HG03558 (cell line): Measurements from ENCODE around the gene RELCH.

ENCODE experiments used
- ATAC-seq: cut with Tn5 transposase; IDR thresholded peaks from one replicate; pipeline ENCODE4 v1.9.1; 2021; ENCODE audit warnings: moderate number of reproducible peaks; ENCODE audit not compliant: unreplicated experiment; ENCODE audit errors: extremely low read depth

Gene RELCH

GRCh38 chr18:62187543-62188510 lies 772 bp downstream of the RELCH start:
- ATAC-seq, result no peak

- ATAC-seq, result no peak
Observed at GRCh38 chr18:62189208-62189607, 2.2 kb downstream of the RELCH start.

GRCh38 chr18:62196079-62196478 lies 9.0 kb downstream of the RELCH start:
- no peak for ATAC-seq

- ATAC-seq, result no peak
Observed at GRCh38 chr18:62196980-62197379, 9.9 kb downstream of the RELCH start.

GRCh38 chr18:62198259-62198658 lies 11.2 kb downstream of the RELCH start:
- ATAC-seq, result no peak

- no peak for ATAC-seq
Observed at GRCh38 chr18:62199629-62200028, 12.6 kb downstream of the RELCH start.

- ATAC-seq, result no peak
Observed at GRCh38 chr18:62200121-62200914, 13.3 kb downstream of the RELCH start.

- no peak for ATAC-seq
Observed at GRCh38 chr18:62201870-62202269, 14.8 kb downstream of the RELCH start.

GRCh38 chr18:62205824-62206223 lies 18.8 kb downstream of the RELCH start:
- no peak for ATAC-seq

- ATAC-seq, result no peak
Observed at GRCh38 chr18:62206593-62206992, 19.5 kb downstream of the RELCH start.

- no peak for ATAC-seq
Observed at GRCh38 chr18:62209046-62209445, 22.0 kb downstream of the RELCH start.

GRCh38 chr18:62210138-62210537 lies 23.1 kb downstream of the RELCH start:
- ATAC-seq, result no peak

GRCh38 chr18:62211325-62211828 lies 24.3 kb downstream of the RELCH start:
- no peak for ATAC-seq

GRCh38 chr18:62214790-62215189 lies 27.7 kb downstream of the RELCH start:
- no peak for ATAC-seq

GRCh38 chr18:62224229-62224628 lies 37.2 kb downstream of the RELCH start:
- no peak for ATAC-seq

GRCh38 chr18:62226047-62226446 lies 39.0 kb downstream of the RELCH start:
- ATAC-seq, result no peak

GRCh38 chr18:62236252-62236651 lies 49.2 kb downstream of the RELCH start:
- ATAC-seq, result no peak

GRCh38 chr18:62239475-62239874 lies 52.4 kb downstream of the RELCH start:
- no peak for ATAC-seq

- no peak for ATAC-seq
Observed at GRCh38 chr18:62242955-62243354, 55.9 kb downstream of the RELCH start.

- no peak for ATAC-seq
Observed at GRCh38 chr18:62245177-62245576, 58.1 kb downstream of the RELCH start.

GRCh38 chr18:62245699-62246098 lies 58.6 kb downstream of the RELCH start:
- no peak for ATAC-seq
